Measurements from ENCODE around the gene HSBP1L1. TPM values are rescaled to one million over a fixed set of nuclear protein-coding genes. Genes with fewer than 3 reads are reported as not detected.

HSBP1L1 gene
- polyA plus RNA-seq, 1 of the 3 experiments (the other 2 are of a cell fraction) = 7.4 TPM

GRCh38 chr18:79921984-79922965 is 42.2 kb upstream of the HSBP1L1 start:
- H3K27ac ChIP-seq (ENCODE audit: low read depth in 2 of 2, low read length in 1 of 2) = no peak overlapping the region
- H3K9ac ChIP-seq = no peak overlapping the region
- H3K36me3 ChIP-seq (replicated peaks in 1 of 2; ENCODE audit: control insufficient read depth in 1 of 2, insufficient read depth in 2 of 2, low read length in 1 of 2) = peaks cover 3 to 6% of the 10 kb centered on the region in 2 experiments
- 91% methylated on average over 22 of the region's 24 CpGs for WGBS (ENCODE audit: low lambda C conversion rate)
- H3K4me3 ChIP-seq (ENCODE audit: low read depth in 2 of 2, low read length in 1 of 2) = no peak overlapping the region
- no peaks in the 10 kb centered on the region for H3F3A ChIP-seq (replicated peaks; ENCODE audit: insufficient read depth)
- H4K20me1 ChIP-seq (ENCODE audit: insufficient read depth) = no peaks in the 10 kb centered on the region
- POLR2A ChIA-PET = no interaction called here
- no peak for DNase-seq
- no peak overlapping the region for H2AFZ ChIP-seq (ENCODE audit: low read depth)
- no peaks in the 10 kb centered on the region for H3K9me2 ChIP-seq
- H3K4me2 ChIP-seq = no peak overlapping the region
- CTCF ChIA-PET = no interaction called here
- H3K4me1 ChIP-seq (ENCODE audit: control insufficient read depth in 1 of 2, insufficient read depth in 2 of 2, low read depth in 1 of 2, low read length in 1 of 2) = no peaks in the 10 kb centered on the region
- H3K9me3 ChIP-seq = no peaks in the 10 kb centered on the region
- no peaks in the 10 kb centered on the region for H3K79me2 ChIP-seq (ENCODE audit: insufficient read depth)
- no peak for TF ChIP-seq REST (IDR thresholded peaks at IDR 0.05; ENCODE audit: low read depth, low read length)
- no peak for TF ChIP-seq TCF12 (IDR thresholded peaks at IDR 0.05)
- TF ChIP-seq RFX5 (IDR thresholded peaks at IDR 0.05; ENCODE audit: low read length) = no peak
- no peak for TF ChIP-seq PBX3 (IDR thresholded peaks at IDR 0.05)
- no peak for TF ChIP-seq ELF1 (IDR thresholded peaks at IDR 0.05)
- TF ChIP-seq FOXM1 (IDR thresholded peaks at IDR 0.05; ENCODE audit: low read depth) = no peak
- no peak for TF ChIP-seq MAX (IDR thresholded peaks at IDR 0.05; ENCODE audit: low read depth)
- no peak for TF ChIP-seq RXRA (IDR thresholded peaks at IDR 0.05; ENCODE audit: borderline replicate concordance, low read depth)
- TF ChIP-seq RAD21 (IDR thresholded peaks at IDR 0.05; ENCODE audit: low read length) = no peak
- no peak for TF ChIP-seq RCOR1 (IDR thresholded peaks at IDR 0.05; ENCODE audit: low read length)
- TF ChIP-seq GATA2 (CRISPR knock-in tag; IDR thresholded peaks at IDR 0.05) = no peak
- TF ChIP-seq FOSL2 (IDR thresholded peaks at IDR 0.05; ENCODE audit: borderline replicate concordance, low read depth) = no peak
- no peaks in the 10 kb centered on the region for H3K27me3 ChIP-seq (ENCODE audit: insufficient read depth)
